Fibroblast of the aortic adventitia (primary cell): ENCODE measurements around the gene PPM1K. TPM values are rescaled to one million over a fixed set of nuclear protein-coding genes. Genes with fewer than 3 reads are reported as not detected.

Experiments
- DNase-seq: peaks from one replicate; pipeline ENCODE4 v3.0.0-alpha.2; 2010; ENCODE audit warnings: low read depth
- H3K4me3 ChIP-seq: 2 replicates; pipeline ENCODE4 v1.5.1; 2011; ENCODE audit warnings: low read depth, mild to moderate bottlenecking, control low read depth, low read length, moderate library complexity
- small RNA-seq: library from RNA; depleted of rRNA; stranded (forward); fragments of <200 nt; gene quantifications from one replicate; pipeline ENCODE3, GENCODE V24; 2012
- total RNA-seq: library from RNA; depleted of rRNA; stranded (reverse); fragments of >200 nt; gene quantifications from 2 replicates; pipeline ENCODE4 v1.2.3, GENCODE V29; 2012; ENCODE audit warnings: low replicate concordance
- TF ChIP-seq, protein P1 (sequence below): IDR thresholded peaks from 2 replicates; pipeline ENCODE4 v1.5.1; 2011; ENCODE audit warnings: mild to moderate bottlenecking, low read length, control low read depth, inconsistent platforms; ENCODE audit not compliant: insufficient read depth

Gene PPM1K
- total RNA-seq, 1 donor = 11.1 TPM

DNA sequence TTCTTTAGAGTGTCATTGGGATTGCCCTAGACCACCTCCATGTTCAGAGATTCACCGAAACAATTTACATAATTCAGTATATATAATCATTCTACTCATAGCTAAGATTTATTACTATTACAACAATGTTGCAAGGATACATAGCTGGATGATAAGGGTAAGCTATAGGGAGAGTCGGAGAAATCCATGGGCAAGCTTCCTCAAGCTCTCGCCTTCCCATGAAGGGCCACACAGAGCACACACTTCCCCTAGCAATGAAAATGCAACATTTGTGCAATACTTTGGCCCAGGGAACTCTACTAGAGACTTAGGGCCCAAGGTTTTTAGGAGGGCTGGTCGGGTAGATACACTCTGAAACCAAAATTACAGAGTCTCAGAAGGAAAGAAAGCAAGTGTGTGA lies 76.2 kb downstream of the PPM1K start:
- no peak overlapping the region for H3K4me3 ChIP-seq
- TF ChIP-seq, protein P1, sequence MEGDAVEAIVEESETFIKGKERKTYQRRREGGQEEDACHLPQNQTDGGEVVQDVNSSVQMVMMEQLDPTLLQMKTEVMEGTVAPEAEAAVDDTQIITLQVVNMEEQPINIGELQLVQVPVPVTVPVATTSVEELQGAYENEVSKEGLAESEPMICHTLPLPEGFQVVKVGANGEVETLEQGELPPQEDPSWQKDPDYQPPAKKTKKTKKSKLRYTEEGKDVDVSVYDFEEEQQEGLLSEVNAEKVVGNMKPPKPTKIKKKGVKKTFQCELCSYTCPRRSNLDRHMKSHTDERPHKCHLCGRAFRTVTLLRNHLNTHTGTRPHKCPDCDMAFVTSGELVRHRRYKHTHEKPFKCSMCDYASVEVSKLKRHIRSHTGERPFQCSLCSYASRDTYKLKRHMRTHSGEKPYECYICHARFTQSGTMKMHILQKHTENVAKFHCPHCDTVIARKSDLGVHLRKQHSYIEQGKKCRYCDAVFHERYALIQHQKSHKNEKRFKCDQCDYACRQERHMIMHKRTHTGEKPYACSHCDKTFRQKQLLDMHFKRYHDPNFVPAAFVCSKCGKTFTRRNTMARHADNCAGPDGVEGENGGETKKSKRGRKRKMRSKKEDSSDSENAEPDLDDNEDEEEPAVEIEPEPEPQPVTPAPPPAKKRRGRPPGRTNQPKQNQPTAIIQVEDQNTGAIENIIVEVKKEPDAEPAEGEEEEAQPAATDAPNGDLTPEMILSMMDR = no peak
- no peak for DNase-seq

Small RNAs within 50 kb of the gene (small RNA-seq; reads per million reads assigned to genes)
- gene RF00019 (not detected), gene RNU6-1298P (not detected)

Other genes starting within 250 kb of the PPM1K start
- gene ABCG2, start 125.9 kb downstream of the PPM1K start, total RNA-seq = 0.90 and 7.0 TPM in 2 replicates
- 4.9 and 14.0 TPM in 2 replicates for gene HERC6, start 94.3 kb upstream of the PPM1K start, total RNA-seq
- gene HERC5, start 172.6 kb upstream of the PPM1K start, total RNA-seq = 1.5 and 16.1 TPM in 2 replicates
- gene PYURF, start 239.2 kb upstream of the PPM1K start, total RNA-seq = 69.7 and 81.9 TPM in 2 replicates